Endothelial cell of umbilical vein (primary cell): ENCODE data around the gene NADK. TPM values are rescaled to one million over a fixed set of nuclear protein-coding genes. Genes with fewer than 3 reads are reported as not detected.

Experiments used
- BruUV-seq: library from RNA; stranded (reverse); fragments of 400-500 nt; replicated peaks from 2 replicates; lab custom pipeline; 2021; lab: Mats Ljungman, UMichigan
- CTCF ChIA-PET: fragments of 300-600, 350-600 bp; sonication (Branson Sonifier 250); formaldehyde crosslinking; loops from one replicate; lab custom pipeline; 2021; ENCODE audit warnings: antibody characterized with exemption, inconsistent platforms; lab: Charles Lee
- POLR2A ChIA-PET: fragments of 300-600, 350-600 bp; sonication (Branson Sonifier 250); formaldehyde crosslinking; loops from one replicate; lab custom pipeline; 2021; ENCODE audit warnings: antibody characterized with exemption, inconsistent platforms; lab: Charles Lee
- DNase-seq: peaks from one replicate; pipeline ENCODE4 v3.0.0-alpha.2; 2011; ENCODE audit warnings: low read depth, low spot score
- FAIRE-seq: peaks from 2 replicates; lab custom pipeline; 2011; peaks lifted over from hg19 to GRCh38; lab: Jason Lieb, UNC
- H2AFZ ChIP-seq: 2 replicates; pipeline ENCODE4 v1.6.0; 2012; ENCODE audit warnings: low read depth, low read length, control low read depth, inconsistent platforms
- H3K27ac ChIP-seq: 2 replicates; pipeline ENCODE4 v1.5.1; 2011; ENCODE audit warnings: low read depth, mild to moderate bottlenecking, control low read depth, low read length, moderate library complexity; ENCODE audit not compliant: insufficient read depth
- H3K27me3 ChIP-seq, 2 experiments: 2 replicates each; pipeline versions ENCODE4 v1.6.0 to v1.6.1; 2011; ENCODE audit warnings: low read length in 2 of 2, mixed read lengths in 1 of 2; ENCODE audit not compliant: control insufficient read depth in 2 of 2, insufficient read depth in 2 of 2
- H3K36me3 ChIP-seq, 2 experiments: 2 replicates in 1 of 2; 3 replicates in 1 of 2; pipeline ENCODE4 v1.5.1; 2011; ENCODE audit warnings: low read length in 2 of 2, mild to moderate bottlenecking in 1 of 2, moderate library complexity in 1 of 2; ENCODE audit not compliant: control insufficient read depth in 2 of 2, insufficient read depth in 2 of 2; ENCODE audit errors: extremely low read depth in 1 of 2
- H3K4me1 ChIP-seq: 3 replicates; pipeline ENCODE4 v1.5.1; 2011; ENCODE audit warnings: mild to moderate bottlenecking, low read length; ENCODE audit not compliant: control insufficient read depth, insufficient read depth; ENCODE audit errors: extremely low read depth
- H3K4me2 ChIP-seq: 2 replicates; pipeline ENCODE4 v1.6.1; 2011; ENCODE audit warnings: low read length, control low read depth, mixed read lengths; ENCODE audit not compliant: insufficient read depth
- H3K4me3 ChIP-seq, 3 experiments: fragments of 200-600 bp in 1 of 3; sonication (generic), shearing (Covaris generic) in 1 of 3; replicated peaks in 1 of 3; 2 replicates each; pipeline ENCODE4 v1.5.1; 2011 to 2016; ENCODE audit warnings: control low read depth in 3 of 3, low read length in 3 of 3, mild to moderate bottlenecking in 2 of 3, inconsistent platforms in 1 of 3, low read depth in 1 of 3, moderate library complexity in 1 of 3; ENCODE audit not compliant: insufficient read depth in 1 of 3
- H3K79me2 ChIP-seq: 2 replicates; pipeline ENCODE4 v1.6.0; 2012; ENCODE audit warnings: low read length, inconsistent platforms; ENCODE audit not compliant: control insufficient read depth, insufficient read depth
- H3K9ac ChIP-seq: replicated peaks from 2 replicates; pipeline ENCODE3; 2011; ENCODE audit warnings: low read length, control low read depth; ENCODE audit not compliant: insufficient read depth; ENCODE audit errors: extremely low read depth
- H3K9me1 ChIP-seq: replicated peaks from 3 replicates; pipeline ENCODE4 v1.6.0; 2011; ENCODE audit warnings: mild to moderate bottlenecking, low read length; ENCODE audit not compliant: control insufficient read depth, insufficient read depth; ENCODE audit errors: extremely low read depth
- H3K9me3 ChIP-seq: replicated peaks from 2 replicates; pipeline ENCODE4 v1.5.1; 2012; ENCODE audit warnings: low read length, inconsistent platforms; ENCODE audit not compliant: control insufficient read depth, insufficient read depth
- H4K20me1 ChIP-seq: replicated peaks from 2 replicates; pipeline ENCODE3; 2011; ENCODE audit warnings: mild to moderate bottlenecking, low read length; ENCODE audit not compliant: control insufficient read depth, insufficient read depth; ENCODE audit errors: extremely low read depth
- CTCF ChIP-seq, 2 donors: IDR thresholded peaks; 1 replicate in 1 of 2; 2 replicates in 1 of 2; pipeline ENCODE4 v1.5.1; 2011; ENCODE audit warnings: low read length in 2 of 2, mild to moderate bottlenecking in 2 of 2, moderate library complexity in 2 of 2, control low read depth in 1 of 2, inconsistent platforms in 1 of 2, low read depth in 1 of 2; ENCODE audit not compliant: insufficient read depth in 1 of 2; ENCODE audit errors: extremely low read depth in 1 of 2
- EZH2 ChIP-seq: IDR thresholded peaks from 2 replicates; pipeline ENCODE4 v1.6.1; 2012; ENCODE audit warnings: borderline replicate concordance, low read depth, mild to moderate bottlenecking, moderate library complexity, low read length, inconsistent platforms; ENCODE audit not compliant: severe bottlenecking
- FOS ChIP-seq: IDR thresholded peaks from 2 replicates; pipeline ENCODE4 v1.6.1; 2011; ENCODE audit warnings: mild to moderate bottlenecking, low read length, moderate library complexity, borderline replicate concordance; ENCODE audit not compliant: insufficient read depth
- GATA2 ChIP-seq: IDR thresholded peaks from 2 replicates; pipeline ENCODE4 v1.7.0; 2011; ENCODE audit warnings: low read depth, mild to moderate bottlenecking, moderate library complexity, mixed read lengths, low read length; ENCODE audit not compliant: insufficient read length, insufficient read depth
- JUN ChIP-seq: IDR thresholded peaks from 2 replicates; pipeline ENCODE4 v1.6.1; 2011; ENCODE audit warnings: borderline replicate concordance, low read depth; ENCODE audit not compliant: insufficient read length, insufficient read depth
- MAX ChIP-seq: IDR thresholded peaks from 2 replicates; pipeline ENCODE4 v1.6.1; 2011; ENCODE audit not compliant: insufficient read depth, insufficient read length
- MYC ChIP-seq: IDR thresholded peaks from one replicate; pipeline ENCODE4 v1.6.1; 2011; ENCODE audit warnings: mild to moderate bottlenecking, low read depth, low read length
- POLR2A ChIP-seq: IDR thresholded peaks from 2 replicates; pipeline ENCODE4 v1.6.1; 2012; ENCODE audit warnings: low read depth, mild to moderate bottlenecking, control low read depth, low read length
- POLR2AphosphoS5 ChIP-seq: IDR thresholded peaks from 2 replicates; pipeline ENCODE4 v1.6.1; 2012; ENCODE audit warnings: low read depth, mild to moderate bottlenecking, control low read depth, low read length, moderate library complexity; ENCODE audit not compliant: insufficient read depth
- dilution Hi-C: fragments of 300-500 bp; cut with MboI; formaldehyde crosslinking; loops from one replicate; pipeline ENCODE4 v1.15.0; 2019; ENCODE audit warnings: low sequenced_read_pairs; ENCODE audit not compliant: extremely low pct_ligation_motif_present
- intact Hi-C: fragments of 100-400 bp; cut with micrococcal nuclease; formaldehyde crosslinking; loops from one replicate; pipeline ENCODE4 v1.10.0; 2022
- polyA plus RNA-seq, 4 experiments: library from polyadenylated mRNA; depleted of rRNA in 3 of 4; stranded (reverse) in 3 of 4; unstranded in 1 of 4; fragments of >200 nt; gene quantifications; 2 replicates each; pipeline versions ENCODE4 v1.2.1 to v1.2.3, GENCODE V29; 2011 to 2012; ENCODE audit warnings: missing spikeins in 1 of 4
- total RNA-seq: library from RNA; stranded (reverse); gene quantifications from 2 replicates; pipeline ENCODE4 v1.2.3, GENCODE V29; 2021

NADK gene
- total and polyA plus RNA-seq, 2 donors (not counting 3 experiments of a cell fraction or from before 2014, with no cell fraction given), result 68.5 to 88.8 TPM

GRCh38 chr1:1755852-1756251, 22.4 kb downstream of the NADK start:
- intact Hi-C loops (no loop called here), dilution Hi-C loops (no loop called here)
- Histone ChIP-seq H3K27ac (no peak overlapping the region), H3K4me2 (no peak overlapping the region), H3K4me3 (no peak overlapping the region), H3K27me3 (no peaks in the 10 kb centered on the region), H3K9me1 (no peaks in the 10 kb centered on the region), H3K36me3 (peaks cover 4 to 41% of the 10 kb centered on the region in 2 experiments), H3K79me2 (peaks cover 8% of the 10 kb centered on the region), H4K20me1 (no peaks in the 10 kb centered on the region), H2AFZ (no peak overlapping the region), H3K4me1 (no peaks in the 10 kb centered on the region), H3K9me3 (no peaks in the 10 kb centered on the region), H3K9ac (no peak overlapping the region)
- CTCF ChIA-PET, result interaction anchor here (1.0 to 1.1 kb wide), 2 partner anchors 11 to 150 kb away, joined by 3 to 4 read pairs; no protein-coding TSS in a partner anchor
- no peak for DNase-seq
- no peak for FAIRE-seq
- POLR2A ChIA-PET, result no interaction called here
- no peak for TF ChIP-seq POLR2AphosphoS5
- no peak for TF ChIP-seq MYC
- TF ChIP-seq CTCF (IDR thresholded peaks at IDR 0.05; ENCODE audit: extremely low read depth in 1 of 2, insufficient read depth in 1 of 2, low read depth in 1 of 2, low read length in 2 of 2), result no peak
- no peak for TF ChIP-seq FOS
- no peak for TF ChIP-seq GATA2
- TF ChIP-seq JUN, result no peak
- no TSS peak for BruUV-seq

GRCh38 chr1:1755426-1755825, 22.8 kb downstream of the NADK start:
- TF ChIP-seq POLR2AphosphoS5, result no peak
- no peak for TF ChIP-seq MAX
- TF ChIP-seq MYC, result no peak
- no peak for TF ChIP-seq JUN
- no peak for TF ChIP-seq FOS
- TF ChIP-seq CTCF (IDR thresholded peaks at IDR 0.05; ENCODE audit: extremely low read depth in 1 of 2, insufficient read depth in 1 of 2, low read depth in 1 of 2, low read length in 2 of 2), result no peak
- TF ChIP-seq GATA2, result no peak
- TF ChIP-seq POLR2A, result no peak
- no peak for TF ChIP-seq EZH2
- H3K4me1 ChIP-seq, result no peaks in the 10 kb centered on the region
- H3K9me3 ChIP-seq, result no peaks in the 10 kb centered on the region
- intact Hi-C loops, result no loop called here
- H3K9ac ChIP-seq, result no peak overlapping the region
- DNase-seq, result no peak
- dilution Hi-C loops, result no loop called here
- ChIA-PET CTCF (interaction anchor here (1.0 to 1.1 kb wide), 2 partner anchors 11 to 150 kb away, joined by 3 to 4 read pairs; no protein-coding TSS in a partner anchor), POLR2A (no interaction called here)
- H3K27ac ChIP-seq, result no peak overlapping the region
- H3K4me2 ChIP-seq, result no peak overlapping the region
- no TSS peak for BruUV-seq
- no peaks in the 10 kb centered on the region for H3K27me3 ChIP-seq
- peaks cover 8% of the 10 kb centered on the region for H3K79me2 ChIP-seq
- H2AFZ ChIP-seq, result no peak overlapping the region
- H3K36me3 ChIP-seq, result peaks cover 4 to 37% of the 10 kb centered on the region in 2 experiments
- FAIRE-seq, result no peak
- H3K4me3 ChIP-seq, result no peak overlapping the region
- no peaks in the 10 kb centered on the region for H3K9me1 ChIP-seq
- H4K20me1 ChIP-seq, result no peaks in the 10 kb centered on the region
